HEK293 (cell line): ENCODE data around the gene CLIC5.

Source experiments
- CTCF ChIA-PET: fragments of 350-600 bp; formaldehyde crosslinking; extraction: SDS; loops from one replicate; lab custom pipeline; 2021; ENCODE audit warnings: antibody characterized with exemption; lab: Yijun Ruan, JAX
- POLR2A ChIA-PET: fragments of 300-600 bp; formaldehyde crosslinking; extraction: SDS; loops from one replicate; lab custom pipeline; 2020; ENCODE audit warnings: antibody characterized with exemption, inconsistent platforms; lab: Yijun Ruan, JAX
- H3K27ac ChIP-seq: fragments of 200-500 bp; sonication (Bioruptor generic); 2 replicates; pipeline ENCODE4 v1.5.1; 2014; ENCODE audit warnings: low read depth, low read length, control low read depth, inconsistent platforms; ENCODE audit errors: extremely low read depth
- H3K36me3 ChIP-seq, 2 experiments: fragments of 200-500 bp in 1 of 2; sonication (Bioruptor generic) in 1 of 2; 1 replicate in 1 of 2; 2 replicates in 1 of 2; pipeline ENCODE4 v1.5.1; 2014 to 2017; ENCODE audit warnings: inconsistent platforms in 2 of 2, low read length in 2 of 2; ENCODE audit not compliant: control insufficient read depth in 2 of 2, insufficient read depth in 1 of 2
- H3K4me1 ChIP-seq: fragments of 200-500 bp; sonication (Bioruptor generic); 2 replicates; pipeline ENCODE4 v1.5.1; 2014; ENCODE audit warnings: mild to moderate bottlenecking, low read length, inconsistent platforms; ENCODE audit not compliant: control insufficient read depth, insufficient read depth
- H3K4me3 ChIP-seq: 2 replicates; pipeline ENCODE4 v1.5.1; 2011; ENCODE audit warnings: low read depth, mild to moderate bottlenecking, control low read depth, low read length, moderate library complexity
- H3K9me3 ChIP-seq: fragments of 200-500 bp; sonication (Bioruptor generic); 2 replicates; pipeline ENCODE4 v1.5.1; 2014; ENCODE audit warnings: low read depth, low read length, inconsistent platforms; ENCODE audit not compliant: control insufficient read depth, insufficient read depth
- BCL6B ChIP-seq: fragments of 450-650 bp; formaldehyde crosslinking; IDR thresholded peaks from 2 replicates; pipeline ENCODE4 v1.5.1; 2017; ENCODE audit warnings: missing biosample characterization, missing genetic modification characterization
- FEZF1 ChIP-seq: fragments of 450-650 bp; formaldehyde crosslinking; IDR thresholded peaks from 2 replicates; pipeline ENCODE4 v1.5.1; 2016; ENCODE audit warnings: missing biosample characterization, missing genetic modification characterization
- GFI1B ChIP-seq: fragments of 450-650 bp; formaldehyde crosslinking; IDR thresholded peaks from 2 replicates; pipeline ENCODE4 v1.5.1; 2016; ENCODE audit warnings: missing biosample characterization, missing genetic modification characterization
- HOXA7 ChIP-seq: sonication (generic); formaldehyde crosslinking; IDR thresholded peaks from 2 replicates; pipeline ENCODE4 v1.8.1; 2022; ENCODE audit warnings: missing genetic modification reagents, borderline replicate concordance
- SP3 ChIP-seq: fragments of 450-650 bp; formaldehyde crosslinking; IDR thresholded peaks from 2 replicates; pipeline ENCODE4 v1.5.1; 2016; ENCODE audit warnings: missing biosample characterization, missing genetic modification characterization
- SP7 ChIP-seq: fragments of 450-650 bp; formaldehyde crosslinking; IDR thresholded peaks from 2 replicates; pipeline ENCODE4 v1.5.1; 2016; ENCODE audit warnings: missing biosample characterization, missing genetic modification characterization
- ZBTB7A ChIP-seq: fragments of 450-650 bp; formaldehyde crosslinking; IDR thresholded peaks from 2 replicates; pipeline ENCODE4 v1.5.1; 2016; ENCODE audit warnings: low read depth, missing biosample characterization, missing genetic modification characterization
- ZBTB8A ChIP-seq: fragments of 450-650 bp; formaldehyde crosslinking; IDR thresholded peaks from 2 replicates; pipeline ENCODE4 v1.5.1; 2016; ENCODE audit warnings: missing biosample characterization, missing genetic modification characterization
- ZFP69B ChIP-seq: fragments of 450-650 bp; formaldehyde crosslinking; IDR thresholded peaks from 2 replicates; pipeline ENCODE4 v1.5.1; 2016; ENCODE audit warnings: missing biosample characterization, missing genetic modification characterization
- ZIC2 ChIP-seq: fragments of 450-650 bp; formaldehyde crosslinking; IDR thresholded peaks from 2 replicates; pipeline ENCODE4 v1.5.1; 2016; ENCODE audit warnings: missing biosample characterization, missing genetic modification characterization
- ZNF132 ChIP-seq: fragments of 450-650 bp; formaldehyde crosslinking; IDR thresholded peaks from 2 replicates; pipeline ENCODE4 v1.5.1; 2017; ENCODE audit warnings: missing biosample characterization, missing genetic modification characterization, borderline replicate concordance
- ZNF133 ChIP-seq: fragments of 450-650 bp; formaldehyde crosslinking; IDR thresholded peaks from 2 replicates; pipeline ENCODE4 v1.5.1; 2016; ENCODE audit warnings: missing biosample characterization, missing genetic modification characterization
- ZNF174 ChIP-seq: fragments of 450-650 bp; formaldehyde crosslinking; IDR thresholded peaks from 2 replicates; pipeline ENCODE4 v1.5.0; 2017; ENCODE audit warnings: missing biosample characterization, mild to moderate bottlenecking, missing genetic modification characterization
- ZNF23 ChIP-seq: fragments of 450-650 bp; formaldehyde crosslinking; IDR thresholded peaks from 2 replicates; pipeline ENCODE4 v1.5.1; 2016; ENCODE audit warnings: missing biosample characterization, missing genetic modification characterization, borderline replicate concordance
- ZNF266 ChIP-seq: fragments of 450-650 bp; formaldehyde crosslinking; IDR thresholded peaks from 2 replicates; pipeline ENCODE4 v1.5.1; 2016; ENCODE audit warnings: missing biosample characterization, missing genetic modification characterization, low read depth
- ZNF274 ChIP-seq, 2 experiments: fragments of 200-500 bp in 1 of 2; fragments of 450-650 bp in 1 of 2; sonication (Bioruptor generic) in 1 of 2; formaldehyde crosslinking in 1 of 2; IDR thresholded peaks; 2 replicates each; pipeline versions ENCODE4 v1.5.1 to v1.6.1; 2014 to 2016; ENCODE audit warnings: borderline replicate concordance in 1 of 2, inconsistent platforms in 1 of 2, low read length in 1 of 2, missing biosample characterization in 1 of 2, missing genetic modification characterization in 1 of 2
- ZNF324 ChIP-seq: fragments of 450-650 bp; formaldehyde crosslinking; IDR thresholded peaks from 2 replicates; pipeline ENCODE4 v1.5.1; 2016; ENCODE audit warnings: missing biosample characterization, missing genetic modification characterization
- ZNF341 ChIP-seq: fragments of 450-650 bp; formaldehyde crosslinking; IDR thresholded peaks from 2 replicates; pipeline ENCODE4; 2016; ENCODE audit warnings: low read depth, missing biosample characterization, missing genetic modification characterization
- ZNF530 ChIP-seq: fragments of 450-650 bp; formaldehyde crosslinking; IDR thresholded peaks from 2 replicates; pipeline ENCODE4 v1.5.1; 2016; ENCODE audit warnings: low read depth, missing biosample characterization, missing genetic modification characterization
- ZNF580 ChIP-seq: fragments of 450-650 bp; formaldehyde crosslinking; IDR thresholded peaks from 2 replicates; pipeline ENCODE4 v1.5.1; 2016; ENCODE audit warnings: missing biosample characterization, missing genetic modification characterization
- ZNF585B ChIP-seq: fragments of 450-650 bp; formaldehyde crosslinking; IDR thresholded peaks from 2 replicates; pipeline ENCODE4 v1.5.1; 2016; ENCODE audit warnings: missing biosample characterization, missing genetic modification characterization
- ZNF610 ChIP-seq: fragments of 450-650 bp; formaldehyde crosslinking; IDR thresholded peaks from 2 replicates; pipeline ENCODE4 v1.5.1; 2016; ENCODE audit warnings: missing biosample characterization, missing genetic modification characterization, borderline replicate concordance
- ZNF76 ChIP-seq: fragments of 450-650 bp; formaldehyde crosslinking; IDR thresholded peaks from 2 replicates; pipeline ENCODE4; 2016; ENCODE audit warnings: low read depth, missing biosample characterization, missing genetic modification characterization, borderline replicate concordance
- TF ChIP-seq, protein P1 (sequence below): fragments of 450-650 bp; formaldehyde crosslinking; IDR thresholded peaks from 2 replicates; pipeline ENCODE4; 2016; ENCODE audit warnings: missing biosample characterization, missing genetic modification characterization
- TF ChIP-seq, protein P2 (sequence below): fragments of 450-650 bp; IDR thresholded peaks from 2 replicates; pipeline ENCODE4 v1.5.1; 2018; ENCODE audit warnings: missing biosample characterization, mild to moderate bottlenecking, missing genetic modification characterization

CLIC5 gene

GRCh38 chr6:45991189-45991588, 24.5 kb downstream of the CLIC5 start:
- Histone ChIP-seq H3K36me3 (no peaks in the 10 kb centered on the region), H3K4me1 (no peaks in the 10 kb centered on the region), H3K27ac (no peak overlapping the region), H3K9me3 (no peaks in the 10 kb centered on the region), H3K4me3 (no peak overlapping the region)
- TF ChIP-seq BCL6B (tag by site-specific recombination), result no peak
- TF ChIP-seq ZNF341 (tag by site-specific recombination), result no peak
- no peak for TF ChIP-seq ZNF133 (tag by site-specific recombination)
- TF ChIP-seq ZNF530 (tag by site-specific recombination), result no peak
- no peak for TF ChIP-seq FEZF1
- no peak for TF ChIP-seq ZNF23
- TF ChIP-seq SP3 (tag by site-specific recombination), result no peak
- TF ChIP-seq GFI1B (tag by site-specific recombination), result no peak
- TF ChIP-seq ZNF274 (IDR thresholded peaks at IDR 0.05; ENCODE audit: low read length), result no peak
- TF ChIP-seq ZNF274 (tag by site-specific recombination; IDR thresholded peaks at IDR 0.05; ENCODE audit: borderline replicate concordance), result no peak
- no peak for TF ChIP-seq ZBTB7A (tag by site-specific recombination)
- TF ChIP-seq, protein P1, sequence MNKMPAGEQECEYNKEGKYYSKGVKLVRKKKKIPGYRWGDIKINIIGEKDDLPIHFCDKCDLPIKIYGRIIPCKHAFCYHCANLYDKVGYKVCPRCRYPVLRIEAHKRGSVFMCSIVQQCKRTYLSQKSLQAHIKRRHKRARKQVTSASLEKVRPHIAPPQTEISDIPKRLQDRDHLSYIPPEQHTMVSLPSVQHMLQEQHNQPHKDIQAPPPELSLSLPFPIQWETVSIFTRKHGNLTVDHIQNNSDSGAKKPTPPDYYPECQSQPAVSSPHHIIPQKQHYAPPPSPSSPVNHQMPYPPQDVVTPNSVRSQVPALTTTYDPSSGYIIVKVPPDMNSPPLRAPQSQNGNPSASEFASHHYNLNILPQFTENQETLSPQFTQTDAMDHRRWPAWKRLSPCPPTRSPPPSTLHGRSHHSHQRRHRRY (tag by site-specific recombination), result no peak
- TF ChIP-seq ZIC2 (tag by site-specific recombination), result no peak
- TF ChIP-seq, protein P2, sequence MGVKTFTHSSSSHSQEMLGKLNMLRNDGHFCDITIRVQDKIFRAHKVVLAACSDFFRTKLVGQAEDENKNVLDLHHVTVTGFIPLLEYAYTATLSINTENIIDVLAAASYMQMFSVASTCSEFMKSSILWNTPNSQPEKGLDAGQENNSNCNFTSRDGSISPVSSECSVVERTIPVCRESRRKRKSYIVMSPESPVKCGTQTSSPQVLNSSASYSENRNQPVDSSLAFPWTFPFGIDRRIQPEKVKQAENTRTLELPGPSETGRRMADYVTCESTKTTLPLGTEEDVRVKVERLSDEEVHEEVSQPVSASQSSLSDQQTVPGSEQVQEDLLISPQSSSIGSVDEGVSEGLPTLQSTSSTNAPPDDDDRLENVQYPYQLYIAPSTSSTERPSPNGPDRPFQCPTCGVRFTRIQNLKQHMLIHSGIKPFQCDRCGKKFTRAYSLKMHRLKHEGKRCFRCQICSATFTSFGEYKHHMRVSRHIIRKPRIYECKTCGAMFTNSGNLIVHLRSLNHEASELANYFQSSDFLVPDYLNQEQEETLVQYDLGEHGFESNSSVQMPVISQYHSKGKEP (tag by site-specific recombination), result no peak
- TF ChIP-seq ZBTB8A (tag by site-specific recombination), result no peak
- ChIA-PET POLR2A (no interaction called here), CTCF (interaction anchor here (0.6 to 1.7 kb wide), 9 partner anchors 11 to 489 kb away, joined by 3 to 5 read pairs (median 3); no protein-coding TSS in a partner anchor)

DNA sequence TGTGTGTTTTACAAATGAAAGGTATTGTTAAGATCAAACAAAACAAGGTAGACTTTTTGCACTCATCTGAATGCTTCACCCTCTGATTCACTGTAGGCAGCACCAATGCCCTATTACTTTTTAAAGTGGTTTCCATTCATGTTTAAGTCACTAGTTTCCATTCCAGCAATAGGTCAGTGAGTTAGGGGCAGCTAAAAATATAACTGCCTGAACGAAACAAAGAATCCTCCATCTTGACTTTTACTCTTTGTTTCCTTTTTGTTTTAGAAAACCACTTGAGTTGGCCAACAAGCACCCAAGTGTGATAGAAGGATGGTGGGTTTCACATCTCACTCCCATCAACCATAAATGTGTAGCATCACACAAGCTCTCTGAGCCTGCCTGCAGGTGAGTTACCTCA, 25.5 kb downstream of the CLIC5 start:
- Histone ChIP-seq H3K4me1 (no peaks in the 10 kb centered on the region), H3K4me3 (no peak overlapping the region)
- CTCF ChIA-PET, result interaction anchor here (1.1 to 1.7 kb wide), 4 partner anchors 14 to 100 kb away, joined by 3 to 5 read pairs (median 4); no protein-coding TSS in a partner anchor
- TF ChIP-seq ZNF76 (no peak), ZNF610 (no peak), SP7 (tag by site-specific recombination) (no peak), ZNF580 (tag by site-specific recombination) (no peak)
- TF ChIP-seq, all 188 proteins: peak for 0
- POLR2A ChIA-PET, result no interaction called here
- no peaks in the 10 kb centered on the region for H3K36me3 ChIP-seq
- H3K27ac ChIP-seq, result no peak overlapping the region
- no peaks in the 10 kb centered on the region for H3K9me3 ChIP-seq

GRCh38 chr6:45988635-45989034, 27.0 kb downstream of the CLIC5 start:
- CTCF ChIA-PET, result interaction anchor here (1.0 to 1.2 kb wide), 2 partner anchors 11 to 24 kb away, joined by 3 to 4 read pairs; no protein-coding TSS in a partner anchor
- Histone ChIP-seq H3K4me3 (no peak overlapping the region), H3K36me3 (no peaks in the 10 kb centered on the region), H3K9me3 (no peaks in the 10 kb centered on the region), H3K27ac (no peak overlapping the region), H3K4me1 (no peaks in the 10 kb centered on the region)
- POLR2A ChIA-PET, result interaction anchor here (0.6 kb wide), 1 partner anchor 858 kb away, joined by 10 read pairs; no protein-coding TSS in a partner anchor
- TF ChIP-seq ZNF585B (tag by site-specific recombination), result no peak
- TF ChIP-seq ZNF266 (tag by site-specific recombination), result no peak
- TF ChIP-seq ZNF174 (tag by site-specific recombination), result no peak
- TF ChIP-seq, protein P1 (tag by site-specific recombination), result no peak
- TF ChIP-seq ZNF132, result no peak
- no peak for TF ChIP-seq ZNF341 (tag by site-specific recombination)
- TF ChIP-seq HOXA7 (CRISPR knock-in tag), result no peak
- no peak for TF ChIP-seq ZFP69B (tag by site-specific recombination)
- no peak for TF ChIP-seq ZNF324
